HG02571 (cell line): Measurements from ENCODE around the gene NAA25.
A peak's percentile ranks its signal among the peaks of the same experiment; 100 is the strongest.
"Not testable (repeated sequence)": the region's sequence is repeated elsewhere in the genome, so short reads cannot be mapped to it uniquely, and the experiment has no call there.

Experiments used
- ATAC-seq: cut with Tn5 transposase; IDR thresholded peaks from one replicate; pipeline ENCODE4 v1.9.1; 2021; ENCODE audit warnings: mild to moderate bottlenecking, moderate library complexity; ENCODE audit not compliant: unreplicated experiment

NAA25 gene

GRCh38 chr12:112063273-112063672 is 45.3 kb downstream of the NAA25 start:
- ATAC-seq, result no peak

GRCh38 chr12:112061137-112061536 is 47.4 kb downstream of the NAA25 start:
- no peak for ATAC-seq

GRCh38 chr12:112049351-112049750 is 59.2 kb downstream of the NAA25 start:
- no peak for ATAC-seq

- no peak for ATAC-seq
These were observed 62.6 kb downstream of the NAA25 start for GRCh38 chr12:112046003-112046402.

GRCh38 chr12:112036614-112037013 is 72.0 kb downstream of the NAA25 start:
- not testable (repeated sequence) for ATAC-seq

- ATAC-seq, result no peak
These were observed 73.3 kb downstream of the NAA25 start for GRCh38 chr12:112035219-112035785.

- no peak for ATAC-seq
These were observed 76.3 kb downstream of the NAA25 start for GRCh38 chr12:112032292-112032691.

GRCh38 chr12:112031472-112031871 is 77.1 kb downstream of the NAA25 start:
- ATAC-seq, result no peak

GRCh38 chr12:112029301-112029700 is 79.3 kb downstream of the NAA25 start:
- no peak for ATAC-seq

GRCh38 chr12:112025808-112026375 is 82.7 kb downstream of the NAA25 start:
- no peak for ATAC-seq

- no peak for ATAC-seq
These were observed 84.7 kb downstream of the NAA25 start for GRCh38 chr12:112023759-112024396.

GRCh38 chr12:112022241-112023016 is 86.2 kb downstream of the NAA25 start:
- no peak for ATAC-seq

GRCh38 chr12:112020947-112021457 is 87.6 kb downstream of the NAA25 start:
- no peak for ATAC-seq

GRCh38 chr12:112018571-112019237 is 89.9 kb downstream of the NAA25 start:
- ATAC-seq, result no peak

GRCh38 chr12:112017041-112017440 is 91.5 kb downstream of the NAA25 start:
- ATAC-seq, result no peak

GRCh38 chr12:112015938-112016337 is 92.6 kb downstream of the NAA25 start:
- no peak for ATAC-seq

- peak; percentile 16 for ATAC-seq
These were observed 94.8 kb downstream of the NAA25 start for GRCh38 chr12:112013601-112014402.

GRCh38 chr12:112012775-112013600 is 95.6 kb downstream of the NAA25 start, which contains the start of the genes ERP29 and TMEM116:
Gene ERP29, plus strand, starts transcription at chr12:112013426. Its CDS starts 40 bp downstream, at chr12:112013466.
Gene TMEM116, minus strand, starts transcription at chr12:112013165. Its CDS starts 7,895 bp downstream, at chr12:112005270.
- ATAC-seq, result peak; percentile 64

- ATAC-seq, result no peak
These were observed 96.9 kb downstream of the NAA25 start for GRCh38 chr12:112011685-112012084.
